PC-3 (cell line): ENCODE results near the gene FLT1. TPM values are rescaled to one million over a fixed set of nuclear protein-coding genes. Genes with fewer than 3 reads are reported as not detected.

ENCODE experiments used
- ATAC-seq: fragments of 200-7000 bp; cut with Tn5 transposase; 2 replicates; pipeline ENCODE4 v1.9.1; 2020; ENCODE audit warnings: mild to moderate bottlenecking, moderate library complexity
- BruUV-seq: library from RNA; stranded (reverse); fragments of 400-500 nt; replicated peaks from 2 replicates; lab custom pipeline; 2021; lab: Mats Ljungman, UMichigan
- CTCF ChIA-PET: fragments of 300-600 bp; sonication (Branson Sonifier 250); formaldehyde crosslinking; loops from one replicate; lab custom pipeline; 2022; ENCODE audit warnings: antibody characterized with exemption; lab: Charles Lee
- POLR2A ChIA-PET: fragments of 300-600 bp; sonication (Branson Sonifier 250); formaldehyde crosslinking; loops from one replicate; lab custom pipeline; 2022; ENCODE audit warnings: antibody characterized with exemption; ENCODE audit not compliant: unreplicated experiment; lab: Charles Lee
- DNase-seq: peaks from one replicate; pipeline ENCODE4 v3.0.0-alpha.2; 2015
- H2AFZ ChIP-seq: fragments of 300-600 bp; sonication (generic); 2 replicates; pipeline ENCODE4 v1.6.0; 2016; ENCODE audit warnings: antibody characterized with exemption, low read length
- H3F3A ChIP-seq: fragments of 300-600 bp; sonication (generic); one replicate; pipeline ENCODE4 v1.6.0; 2017; ENCODE audit warnings: antibody characterized with exemption, low read length, control low read depth, mild to moderate bottlenecking; ENCODE audit not compliant: unreplicated experiment
- H3K27ac ChIP-seq: fragments of 300-600 bp; sonication (generic); 2 replicates; pipeline ENCODE4 v1.5.1; 2016; ENCODE audit warnings: mild to moderate bottlenecking, low read length
- H3K27me3 ChIP-seq: fragments of 300-600 bp; sonication (generic); 2 replicates; pipeline ENCODE4 v1.6.1; 2016; ENCODE audit warnings: low read length, mixed read lengths
- H3K36me3 ChIP-seq: fragments of 300-600 bp; sonication (generic); 2 replicates; pipeline ENCODE4 v1.6.1; 2016; ENCODE audit warnings: low read depth, mixed run types, low read length, mixed read lengths
- H3K4me1 ChIP-seq: fragments of 300-600 bp; sonication (generic); 2 replicates; pipeline ENCODE4 v1.5.1; 2016; ENCODE audit warnings: low read length; ENCODE audit not compliant: insufficient read depth
- H3K4me2 ChIP-seq: fragments of 300-600 bp; sonication (generic); 2 replicates; pipeline ENCODE4 v1.6.0; 2016; ENCODE audit warnings: low read length
- H3K4me3 ChIP-seq: fragments of 300-600 bp; sonication (generic); 2 replicates; pipeline ENCODE4 v1.5.1; 2016; ENCODE audit warnings: mild to moderate bottlenecking, low read length, mixed read lengths
- H3K79me2 ChIP-seq: fragments of 300-600 bp; sonication (generic); 2 replicates; pipeline ENCODE4 v1.6.1; 2017; ENCODE audit warnings: low read length, mixed read lengths
- H3K9ac ChIP-seq: fragments of 300-600 bp; sonication (generic); 2 replicates; pipeline ENCODE4 v1.6.0; 2016; ENCODE audit warnings: mild to moderate bottlenecking, low read length
- H3K9me2 ChIP-seq: fragments of 300-600 bp; sonication (generic); replicated peaks from 2 replicates; pipeline ENCODE4 v1.6.1; 2016; ENCODE audit warnings: mixed run types, low read length, mixed read lengths
- H3K9me3 ChIP-seq: fragments of 300-600 bp; sonication (generic); 2 replicates; pipeline ENCODE4 v1.6.1; 2016; ENCODE audit warnings: low read length, mixed read lengths
- H4K20me1 ChIP-seq: fragments of 300-600 bp; sonication (generic); 2 replicates; pipeline ENCODE4 v1.6.1; 2016; ENCODE audit warnings: low read length, mixed read lengths
- CTCF ChIP-seq: fragments of 300-600 bp; sonication (generic); conservative IDR thresholded peaks from 2 replicates; pipeline ENCODE4 v1.5.1; 2017; ENCODE audit warnings: antibody characterized with exemption, low read depth, mild to moderate bottlenecking, low read length
- EZH2 ChIP-seq: fragments of 300-600 bp; sonication (generic); IDR thresholded peaks from one replicate; pipeline ENCODE4 v1.6.1; 2017; ENCODE audit warnings: antibody characterized with exemption, mild to moderate bottlenecking, low read length; ENCODE audit not compliant: unreplicated experiment
- EZH2phosphoT487 ChIP-seq: fragments of 300-600 bp; sonication (generic); IDR thresholded peaks from 2 replicates; pipeline ENCODE4 v1.6.1; 2018; ENCODE audit warnings: mild to moderate bottlenecking, antibody characterized with exemption, low read length, borderline replicate concordance
- intact Hi-C: fragments of 100-400 bp; cut with micrococcal nuclease; formaldehyde crosslinking; loops from 2 replicates; pipeline ENCODE4 v1.9.0; 2023
- total RNA-seq: library from RNA; depleted of rRNA; stranded (reverse); fragments of >200 nt; gene quantifications from 2 replicates; pipeline ENCODE4 v1.2.3, GENCODE V29; 2014

Gene FLT1
- total RNA-seq, 1 experiment from 2014 or later: 1.2 TPM

DNA sequence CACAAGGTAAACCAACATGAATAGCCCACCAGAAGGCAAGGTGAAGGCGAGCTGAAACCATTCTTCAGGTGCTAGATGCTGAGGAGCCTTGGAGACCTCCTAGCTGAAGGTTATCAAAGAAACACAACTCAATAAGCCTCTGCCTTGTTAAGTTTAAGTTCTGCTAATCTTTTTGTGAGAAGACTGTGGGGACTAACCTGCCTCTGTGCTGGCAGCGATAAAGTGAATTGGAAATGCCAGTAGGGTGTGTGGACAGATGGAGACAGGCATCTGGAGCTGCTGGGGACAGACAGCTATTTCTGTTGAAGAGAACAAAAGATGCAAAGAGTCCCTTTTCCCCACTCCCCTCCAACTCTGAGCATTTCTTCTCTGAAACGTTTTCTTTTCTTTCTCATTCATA lies 33.5 kb upstream of the FLT1 start:
- H3K4me3 ChIP-seq: no peak overlapping the region
- DNase-seq: no peak
- no peak overlapping the region for H2AFZ ChIP-seq
- H3F3A ChIP-seq: no peaks in the 10 kb centered on the region
- H3K27ac ChIP-seq: no peak overlapping the region
- CTCF ChIA-PET: no interaction called here
- H4K20me1 ChIP-seq: no peaks in the 10 kb centered on the region
- BruUV-seq: no TSS peak
- intact Hi-C loops: no loop called here
- H3K27me3 ChIP-seq: peaks cover 54% of the 10 kb centered on the region
- no peaks in the 10 kb centered on the region for H3K79me2 ChIP-seq
- 0 out of 2 replicates have a peak, but pooled peaks cover 5% of the 10 kb centered on the region for H3K4me1 ChIP-seq
- no peaks in the 10 kb centered on the region for H3K9me2 ChIP-seq
- no peak overlapping the region for H3K9ac ChIP-seq
- no peak for ATAC-seq
- no peak overlapping the region for H3K4me2 ChIP-seq
- no peak for TF ChIP-seq EZH2
- no peak for TF ChIP-seq EZH2phosphoT487
- TF ChIP-seq CTCF: no peak
- POLR2A ChIA-PET: no interaction called here
- H3K9me3 ChIP-seq: no peaks in the 10 kb centered on the region
- H3K36me3 ChIP-seq: no peaks in the 10 kb centered on the region

- CTCF ChIA-PET: no interaction called here
- Histone ChIP-seq H3K27me3 (peaks cover 54% of the 10 kb centered on the region), H3K4me2 (no peak overlapping the region), H3K4me1 (0 out of 2 replicates have a peak, but pooled peaks cover 5% of the 10 kb centered on the region), H3K9me2 (no peaks in the 10 kb centered on the region), H3K9ac (no peak overlapping the region), H3K4me3 (no peak overlapping the region), H2AFZ (no peak overlapping the region), H3K36me3 (no peaks in the 10 kb centered on the region), H3K27ac (no peak overlapping the region), H3K79me2 (no peaks in the 10 kb centered on the region), H3K9me3 (no peaks in the 10 kb centered on the region), H3F3A (no peaks in the 10 kb centered on the region), H4K20me1 (no peaks in the 10 kb centered on the region)
- POLR2A ChIA-PET: no interaction called here
- TF ChIP-seq CTCF (no peak), EZH2phosphoT487 (no peak), EZH2 (no peak)
- intact Hi-C loops: no loop called here
- BruUV-seq: no TSS peak
- ATAC-seq: no peak
- no peak for DNase-seq
These were observed 32.7 kb upstream of the FLT1 start for GRCh38 chr13:28527629-28528028.

- Histone ChIP-seq H3K27me3 (peaks cover 61% of the 10 kb centered on the region), H3K9me3 (no peaks in the 10 kb centered on the region), H3K4me3 (no peak overlapping the region), H2AFZ (no peak overlapping the region), H3K79me2 (no peaks in the 10 kb centered on the region), H3K4me1 (0 out of 2 replicates have a peak, but pooled peaks cover 5% of the 10 kb centered on the region), H3K36me3 (no peaks in the 10 kb centered on the region), H3K27ac (no peak overlapping the region), H3K4me2 (no peak overlapping the region), H4K20me1 (no peaks in the 10 kb centered on the region), H3K9me2 (no peaks in the 10 kb centered on the region), H3F3A (no peaks in the 10 kb centered on the region), H3K9ac (no peak overlapping the region)
- ChIA-PET CTCF (no interaction called here), POLR2A (no interaction called here)
- DNase-seq (no peak), ATAC-seq (no peak)
- intact Hi-C loops: no loop called here
- no TSS peak for BruUV-seq
- TF ChIP-seq EZH2phosphoT487 (no peak), EZH2 (no peak), CTCF (no peak)
These were observed 31.9 kb upstream of the FLT1 start for GRCh38 chr13:28526876-28527275.
